ENCODE data around the gene BTBD19. TPM values are rescaled to one million over a fixed set of nuclear protein-coding genes. Genes with fewer than 3 reads are reported as not detected.

Gene BTBD19
- total and polyA plus RNA-seq, 9 of the 15 experiments (the other 6 are each of a cell fraction or from before 2014, with no cell fraction given), result 0.22 to 2.0 (median 0.95) TPM

DNA sequence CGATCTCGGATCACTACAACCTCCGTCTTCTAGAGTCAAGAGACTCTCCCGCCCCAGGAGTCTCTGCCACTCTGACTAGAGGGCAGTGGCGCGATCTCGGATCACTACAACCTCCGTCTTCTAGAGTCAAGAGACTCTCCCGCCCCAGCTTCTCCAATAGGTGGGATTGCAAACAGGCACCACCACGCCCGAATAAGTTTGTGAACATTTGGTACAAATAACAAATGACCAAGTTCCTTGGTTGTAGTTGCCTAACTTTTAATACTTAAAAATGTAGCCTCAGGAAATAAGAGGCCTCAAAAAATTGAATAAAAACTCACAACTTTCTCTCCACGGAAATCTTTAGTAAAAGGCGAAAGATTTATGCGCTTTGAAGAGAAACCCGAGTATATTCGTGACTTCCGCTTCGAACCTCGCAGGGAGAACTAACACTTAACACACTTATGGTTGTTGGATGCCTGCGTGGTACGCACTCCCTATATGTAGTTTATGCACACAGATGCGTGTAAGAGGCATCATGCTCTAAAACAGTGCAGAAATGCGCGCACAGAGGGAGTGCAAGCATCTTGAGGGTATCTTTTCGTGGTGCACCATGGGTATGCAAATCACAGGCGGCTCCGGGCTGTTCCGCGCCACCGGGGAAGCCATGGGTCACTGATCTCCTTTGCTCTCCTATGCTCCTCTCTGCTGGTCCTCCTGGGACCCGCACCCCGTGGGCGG lies 11.4 kb downstream of the BTBD19 start (continued):
- TF ChIP-seq, protein P1, sequence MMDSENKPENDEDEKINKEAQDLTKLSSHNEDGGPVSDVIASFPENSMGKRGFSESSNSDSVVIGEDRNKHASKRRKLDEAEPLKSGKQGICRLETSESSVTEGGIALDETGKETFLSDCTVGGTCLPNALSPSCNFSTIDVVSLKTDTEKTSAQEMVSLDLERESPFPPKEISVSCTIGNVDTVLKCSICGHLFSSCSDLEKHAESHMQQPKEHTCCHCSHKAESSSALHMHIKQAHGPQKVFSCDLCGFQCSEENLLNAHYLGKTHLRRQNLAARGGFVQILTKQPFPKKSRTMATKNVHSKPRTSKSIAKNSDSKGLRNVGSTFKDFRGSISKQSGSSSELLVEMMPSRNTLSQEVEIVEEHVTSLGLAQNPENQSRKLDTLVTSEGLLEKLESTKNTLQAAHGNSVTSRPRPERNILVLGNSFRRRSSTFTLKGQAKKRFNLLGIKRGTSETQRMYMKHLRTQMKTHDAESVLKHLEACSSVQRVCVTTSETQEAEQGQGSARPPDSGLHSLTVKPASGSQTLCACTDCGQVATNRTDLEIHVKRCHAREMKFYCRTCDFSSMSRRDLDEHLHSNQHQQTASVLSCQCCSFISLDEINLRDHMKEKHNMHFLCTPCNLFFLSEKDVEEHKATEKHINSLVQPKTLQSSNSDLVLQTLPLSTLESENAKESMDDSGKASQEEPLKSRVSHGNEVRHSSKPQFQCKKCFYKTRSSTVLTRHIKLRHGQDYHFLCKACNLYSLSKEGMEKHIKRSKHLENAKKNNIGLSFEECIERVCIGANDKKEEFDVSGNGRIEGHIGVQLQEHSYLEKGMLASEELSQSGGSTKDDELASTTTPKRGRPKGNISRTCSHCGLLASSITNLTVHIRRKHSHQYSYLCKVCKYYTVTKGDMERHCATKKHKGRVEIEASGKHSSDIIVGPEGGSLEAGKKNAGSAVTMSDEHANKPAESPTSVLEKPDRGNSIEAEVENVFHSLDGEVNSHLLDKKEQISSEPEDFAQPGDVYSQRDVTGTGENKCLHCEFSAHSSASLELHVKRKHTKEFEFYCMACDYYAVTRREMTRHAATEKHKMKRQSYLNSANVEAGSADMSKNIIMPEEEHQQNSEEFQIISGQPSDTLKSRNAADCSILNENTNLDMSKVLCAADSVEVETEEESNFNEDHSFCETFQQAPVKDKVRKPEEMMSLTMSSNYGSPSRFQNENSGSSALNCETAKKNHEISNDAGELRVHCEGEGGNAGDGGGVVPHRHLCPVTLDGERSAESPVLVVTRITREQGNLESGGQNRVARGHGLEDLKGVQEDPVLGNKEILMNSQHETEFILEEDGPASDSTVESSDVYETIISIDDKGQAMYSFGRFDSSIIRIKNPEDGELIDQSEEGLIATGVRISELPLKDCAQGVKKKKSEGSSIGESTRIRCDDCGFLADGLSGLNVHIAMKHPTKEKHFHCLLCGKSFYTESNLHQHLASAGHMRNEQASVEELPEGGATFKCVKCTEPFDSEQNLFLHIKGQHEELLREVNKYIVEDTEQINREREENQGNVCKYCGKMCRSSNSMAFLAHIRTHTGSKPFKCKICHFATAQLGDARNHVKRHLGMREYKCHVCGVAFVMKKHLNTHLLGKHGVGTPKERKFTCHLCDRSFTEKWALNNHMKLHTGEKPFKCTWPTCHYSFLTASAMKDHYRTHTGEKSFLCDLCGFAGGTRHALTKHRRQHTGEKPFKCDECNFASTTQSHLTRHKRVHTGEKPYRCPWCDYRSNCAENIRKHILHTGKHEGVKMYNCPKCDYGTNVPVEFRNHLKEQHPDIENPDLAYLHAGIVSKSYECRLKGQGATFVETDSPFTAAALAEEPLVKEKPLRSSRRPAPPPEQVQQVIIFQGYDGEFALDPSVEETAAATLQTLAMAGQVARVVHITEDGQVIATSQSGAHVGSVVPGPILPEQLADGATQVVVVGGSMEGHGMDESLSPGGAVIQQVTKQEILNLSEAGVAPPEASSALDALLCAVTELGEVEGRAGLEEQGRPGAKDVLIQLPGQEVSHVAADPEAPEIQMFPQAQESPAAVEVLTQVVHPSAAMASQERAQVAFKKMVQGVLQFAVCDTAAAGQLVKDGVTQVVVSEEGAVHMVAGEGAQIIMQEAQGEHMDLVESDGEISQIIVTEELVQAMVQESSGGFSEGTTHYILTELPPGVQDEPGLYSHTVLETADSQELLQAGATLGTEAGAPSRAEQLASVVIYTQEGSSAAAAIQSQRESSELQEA (IDR thresholded peaks at IDR 0.05; ENCODE audit: low read depth), result no peak
- peak; percentile 95 for TF ChIP-seq MBD2 (IDR thresholded peaks at IDR 0.05; ENCODE audit: borderline replicate concordance, low read depth)
- no peak for TF ChIP-seq SAP30 (IDR thresholded peaks at IDR 0.05; ENCODE audit: borderline replicate concordance, insufficient read depth, low read depth, low read length, poor library complexity, severe bottlenecking)
- TF ChIP-seq GATAD2B (IDR thresholded peaks at IDR 0.05; ENCODE audit: borderline replicate concordance), result peak; percentile 86; the same call in 1 of the 2 replicates
- TF ChIP-seq ZFP91 (CRISPR knock-in tag; IDR thresholded peaks at IDR 0.05), result no peak
- TF ChIP-seq KDM4B (IDR thresholded peaks at IDR 0.05; ENCODE audit: borderline replicate concordance in 2 of 2, low read depth in 1 of 2), result peak in 1 of 2 experiments; percentile 99; a peak in 2 of 4 replicates
- TF ChIP-seq SRSF1 (IDR thresholded peaks at IDR 0.05; ENCODE audit: low read depth, low read length), result no peak
- TF ChIP-seq E2F3 (CRISPR knock-in tag; IDR thresholded peaks at IDR 0.05), result peak; percentile 77
- no peak for TF ChIP-seq PPARD (CRISPR knock-in tag; IDR thresholded peaks at IDR 0.05)
- peak; percentile 76 for TF ChIP-seq ZNF146 (CRISPR knock-in tag; IDR thresholded peaks at IDR 0.05; ENCODE audit: unreplicated experiment)
- no peak for TF ChIP-seq NR3C1 (CRISPR knock-in tag; IDR thresholded peaks at IDR 0.05)
- TF ChIP-seq PCBP2 (IDR thresholded peaks at IDR 0.05; ENCODE audit: low read depth, low read length, poor library complexity, severe bottlenecking), result no peak
- TF ChIP-seq CBX5 (IDR thresholded peaks at IDR 0.05; ENCODE audit: borderline replicate concordance, low read depth), result no peak; the same call in 1 of the 2 replicates
- TF ChIP-seq NR1H2 (CRISPR knock-in tag; IDR thresholded peaks at IDR 0.05), result peak; percentile 96
- TF ChIP-seq MTA1 (IDR thresholded peaks at IDR 0.05; ENCODE audit: borderline replicate concordance), result no peak
- TF ChIP-seq ZNF41 (CRISPR knock-in tag; conservative IDR thresholded peaks at IDR 0.05), result peak; percentile 72

Data from K562 (cell line).